IgD-negative memory B cell (primary cell): ENCODE results near the gene IFITM1. TPM values are rescaled to one million over a fixed set of nuclear protein-coding genes. Genes with fewer than 3 reads are reported as not detected.
"Not testable (repeated sequence)": the region's sequence is repeated elsewhere in the genome, so short reads cannot be mapped to it uniquely, and the experiment has no call there.

Source experiments
- H3K27ac Mint-ChIP-seq, 3 donors: one replicate each; pipeline ENCODE4 v1.8.0; 2020 to 2022; ENCODE audit warnings: mild to moderate bottlenecking in 3 of 3, mixed read lengths in 3 of 3, moderate library complexity in 1 of 3
- H3K27me3 Mint-ChIP-seq: one replicate; pipeline ENCODE4 v1.8.0; 2021; ENCODE audit warnings: mixed read lengths
- H3K36me3 Mint-ChIP-seq: one replicate; pipeline ENCODE4 v1.8.0; 2020; ENCODE audit warnings: mild to moderate bottlenecking, mixed read lengths
- H3K4me1 Mint-ChIP-seq, 3 donors: one replicate each; pipeline ENCODE4 v1.8.0; 2020 to 2022; ENCODE audit warnings: mixed read lengths in 3 of 3, mild to moderate bottlenecking in 1 of 3
- H3K4me3 Mint-ChIP-seq, 4 donors: one replicate each; pipeline ENCODE4 v1.8.0; 2020 to 2022; ENCODE audit warnings: mild to moderate bottlenecking in 4 of 4, mixed read lengths in 4 of 4, moderate library complexity in 3 of 4
- H3K9me3 Mint-ChIP-seq, 3 donors: one replicate each; pipeline ENCODE4 v1.8.0; 2020 to 2021; ENCODE audit warnings: mixed read lengths in 3 of 3, mild to moderate bottlenecking in 1 of 3
- polyA plus RNA-seq: library from polyadenylated mRNA; unstranded; fragments of 300-500 nt; fragmentation: Illumina TruSeq; gene quantifications from one replicate; pipeline ENCODE4 v1.2.3, GENCODE V29; 2021

Gene IFITM1
- polyA plus RNA-seq, 1 donor from 2014 or later, result 233 TPM

GRCh38 chr11:330694-331357 is 17.0 kb downstream of the IFITM1 start:
- peak overlapping the region in 3 of 4 donors; percentile 48 to 92 (median 87) for H3K4me3 Mint-ChIP-seq
- no peaks in the 10 kb centered on the region for H3K27me3 Mint-ChIP-seq
- no peaks in the 10 kb centered on the region for H3K9me3 Mint-ChIP-seq
- H3K4me1 Mint-ChIP-seq, result peaks cover 24 to 38% (median 25%) of the 10 kb centered on the region in 3 donors
- no peaks in the 10 kb centered on the region for H3K36me3 Mint-ChIP-seq
- peak overlapping the region; percentile 21 to 98 (median 93) for H3K27ac Mint-ChIP-seq

- Mint-ChIP-seq H3K36me3 (no peaks in the 10 kb centered on the region), H3K4me3 (peak overlapping the region in 3 of 4 donors; percentile 48 to 92 (median 87)), H3K4me1 (peaks cover 18 to 34% (median 24%) of the 10 kb centered on the region in 3 donors), H3K27ac (peak overlapping the region in 2 of 3 donors; percentile 21 to 98), H3K27me3 (no peaks in the 10 kb centered on the region), H3K9me3 (no peaks in the 10 kb centered on the region)
These were observed 17.7 kb downstream of the IFITM1 start for GRCh38 chr11:331358-332060.

GRCh38 chr11:332651-333480 is 19.0 kb downstream of the IFITM1 start:
- no peaks in the 10 kb centered on the region for H3K9me3 Mint-ChIP-seq
- H3K36me3 Mint-ChIP-seq, result no peaks in the 10 kb centered on the region
- H3K27me3 Mint-ChIP-seq, result no peaks in the 10 kb centered on the region
- H3K4me3 Mint-ChIP-seq, result no peak overlapping the region
- peaks cover 11 to 31% (median 20%) of the 10 kb centered on the region in 3 donors for H3K4me1 Mint-ChIP-seq
- H3K27ac Mint-ChIP-seq, result no peak overlapping the region

- H3K9me3 Mint-ChIP-seq, H3K4me3 Mint-ChIP-seq, H3K36me3 Mint-ChIP-seq, H3K27me3 Mint-ChIP-seq: not testable (repeated sequence)
- peaks cover 11 to 31% (median 16%) of the 10 kb centered on the region in 3 donors for H3K4me1 Mint-ChIP-seq
- H3K27ac Mint-ChIP-seq, result peak overlapping the region in 1 of 3 donors; percentile 43
These were observed 19.9 kb downstream of the IFITM1 start for GRCh38 chr11:333616-334263.

DNA sequence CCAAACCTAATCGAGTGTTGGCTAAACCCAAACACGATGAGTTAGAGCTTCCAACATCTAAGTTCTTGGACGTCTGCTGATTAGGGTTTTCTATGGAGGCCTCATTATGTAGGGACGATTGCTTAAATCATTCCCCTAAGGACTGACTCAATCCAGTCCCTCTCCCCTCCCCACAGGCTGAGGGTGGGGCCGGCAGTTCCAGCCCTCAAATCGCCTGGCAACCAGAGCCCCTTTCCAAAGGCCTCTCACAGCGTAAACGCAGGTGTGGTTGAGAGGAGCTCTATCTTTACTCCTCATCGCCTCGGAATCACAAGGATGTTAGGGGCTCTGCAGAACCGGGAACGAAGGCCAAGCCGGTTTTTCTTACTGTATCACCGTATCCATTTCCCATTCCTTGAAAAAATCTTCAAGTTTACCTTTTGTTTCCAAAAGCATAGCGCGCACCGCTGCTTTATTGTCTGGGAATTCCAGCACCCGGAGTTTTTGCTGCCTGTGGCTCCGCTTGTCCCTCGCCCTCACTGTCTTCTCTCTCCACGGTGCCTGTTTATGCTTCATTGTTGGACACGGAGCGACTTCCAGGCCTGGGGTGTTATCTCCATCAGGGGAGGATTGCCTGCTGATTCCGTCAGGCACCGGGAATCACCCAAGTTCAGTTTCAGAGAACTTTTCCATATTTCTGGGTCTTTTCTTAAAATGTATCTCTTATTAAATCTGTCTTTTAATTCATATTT is 20.6 kb downstream of the IFITM1 start:
- Mint-ChIP-seq H3K4me1 (peaks cover 6 to 26% (median 11%) of the 10 kb centered on the region in 3 donors), H3K36me3 (no peaks in the 10 kb centered on the region), H3K27ac (peak overlapping the region in 1 of 3 donors; percentile 43)

DNA sequence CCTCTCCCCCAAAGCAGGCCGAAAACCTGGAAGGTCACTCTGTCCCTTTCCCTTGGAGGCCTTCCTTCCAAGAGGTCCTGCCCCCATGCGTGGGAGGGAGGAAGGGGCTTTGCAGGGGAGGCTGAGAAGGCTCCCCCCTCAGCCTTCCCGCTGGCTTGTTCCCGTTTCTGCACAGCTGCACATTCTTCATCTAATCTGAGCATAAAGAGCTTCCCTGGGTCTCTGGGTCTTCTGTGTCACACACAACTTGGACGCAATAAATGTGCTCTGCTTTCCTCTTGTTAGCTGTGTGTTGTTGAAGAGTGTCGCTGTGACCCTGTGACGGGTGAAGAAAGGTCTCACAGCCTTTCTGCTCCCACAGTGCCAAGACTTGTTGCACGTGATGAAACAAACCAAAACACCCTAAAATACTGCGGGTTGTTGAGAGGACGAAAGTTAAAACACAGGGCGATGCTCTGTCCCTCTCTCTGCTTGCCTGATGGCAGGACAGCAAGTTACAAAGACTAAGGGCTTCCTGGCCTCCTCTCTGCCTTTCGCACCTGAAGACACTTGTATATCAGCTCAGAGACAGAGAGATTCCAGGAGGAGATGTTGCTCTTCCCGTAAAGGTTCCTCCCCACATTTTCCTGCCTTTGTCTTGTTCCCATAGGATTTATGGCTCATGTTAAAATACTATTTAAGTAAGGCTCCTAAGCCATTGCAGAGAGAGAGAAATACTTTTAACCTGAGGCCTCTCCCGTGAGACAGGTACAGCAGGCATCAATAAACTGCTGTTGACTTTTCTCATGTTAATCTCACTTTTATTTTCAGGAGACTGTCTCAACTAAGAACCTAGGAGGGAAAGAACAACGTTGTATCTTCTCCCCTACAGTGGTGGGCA is 22.2 kb downstream of the IFITM1 start:
- Mint-ChIP-seq H3K9me3 (no peaks in the 10 kb centered on the region), H3K27me3 (no peaks in the 10 kb centered on the region), H3K36me3 (no peaks in the 10 kb centered on the region), H3K4me3 (no peak overlapping the region), H3K27ac (no peak overlapping the region), H3K4me1 (peaks cover 4 to 18% (median 7%) of the 10 kb centered on the region in 3 donors)

More for the DNA sequence above, 20.6 kb downstream of the IFITM1 start:
- no peaks in the 10 kb centered on the region for H3K9me3 Mint-ChIP-seq
- H3K4me3 Mint-ChIP-seq, result no peak overlapping the region
- no peaks in the 10 kb centered on the region for H3K27me3 Mint-ChIP-seq

- Mint-ChIP-seq H3K4me1 (peaks cover 7 to 20% (median 14%) of the 10 kb centered on the region in 3 donors), H3K27ac (peak overlapping the region in 1 of 3 donors; percentile 18), H3K27me3 (no peaks in the 10 kb centered on the region), H3K36me3 (no peaks in the 10 kb centered on the region), H3K4me3 (no peak overlapping the region), H3K9me3 (peaks cover 0 to 2% (median 0%) of the 10 kb centered on the region in 3 donors)
These were observed 22.9 kb downstream of the IFITM1 start for GRCh38 chr11:336659-337198.

GRCh38 chr11:337711-338110 is 23.9 kb downstream of the IFITM1 start:
- H3K9me3 Mint-ChIP-seq, result peaks cover 0 to 2% (median 0%) of the 10 kb centered on the region in 3 donors
- H3K4me3 Mint-ChIP-seq, result no peak overlapping the region
- H3K36me3 Mint-ChIP-seq, result no peaks in the 10 kb centered on the region
- H3K27ac Mint-ChIP-seq, result no peak overlapping the region
- no peaks in the 10 kb centered on the region for H3K27me3 Mint-ChIP-seq
- peaks cover 12 to 22% (median 18%) of the 10 kb centered on the region in 3 donors for H3K4me1 Mint-ChIP-seq

DNA sequence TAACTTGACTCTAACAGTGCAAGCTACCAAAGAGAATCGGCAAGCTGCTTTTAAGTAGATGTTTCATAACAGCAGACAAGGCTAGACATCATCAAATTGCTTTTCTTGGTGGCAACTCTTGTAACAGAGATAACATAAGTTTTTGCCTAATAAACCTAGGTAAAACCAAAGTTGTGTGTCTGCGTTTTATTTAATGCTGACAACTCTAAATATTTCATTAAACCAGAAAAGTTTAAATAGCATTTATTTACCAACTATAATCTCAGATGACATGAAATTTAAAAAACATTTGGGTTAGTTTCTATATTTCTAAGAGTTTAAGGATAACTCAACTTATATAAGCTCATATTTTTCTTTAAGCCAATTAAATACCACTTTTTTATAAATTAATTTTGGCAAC is 26.1 kb downstream of the IFITM1 start:
- peaks cover 12 to 22% (median 18%) of the 10 kb centered on the region in 3 donors for H3K4me1 Mint-ChIP-seq
- H3K27me3 Mint-ChIP-seq, result no peaks in the 10 kb centered on the region
- no peaks in the 10 kb centered on the region for H3K36me3 Mint-ChIP-seq
- peaks cover 0 to 2% (median 0%) of the 10 kb centered on the region in 3 donors for H3K9me3 Mint-ChIP-seq
- H3K4me3 Mint-ChIP-seq, result no peak overlapping the region
- H3K27ac Mint-ChIP-seq, result no peak overlapping the region

DNA sequence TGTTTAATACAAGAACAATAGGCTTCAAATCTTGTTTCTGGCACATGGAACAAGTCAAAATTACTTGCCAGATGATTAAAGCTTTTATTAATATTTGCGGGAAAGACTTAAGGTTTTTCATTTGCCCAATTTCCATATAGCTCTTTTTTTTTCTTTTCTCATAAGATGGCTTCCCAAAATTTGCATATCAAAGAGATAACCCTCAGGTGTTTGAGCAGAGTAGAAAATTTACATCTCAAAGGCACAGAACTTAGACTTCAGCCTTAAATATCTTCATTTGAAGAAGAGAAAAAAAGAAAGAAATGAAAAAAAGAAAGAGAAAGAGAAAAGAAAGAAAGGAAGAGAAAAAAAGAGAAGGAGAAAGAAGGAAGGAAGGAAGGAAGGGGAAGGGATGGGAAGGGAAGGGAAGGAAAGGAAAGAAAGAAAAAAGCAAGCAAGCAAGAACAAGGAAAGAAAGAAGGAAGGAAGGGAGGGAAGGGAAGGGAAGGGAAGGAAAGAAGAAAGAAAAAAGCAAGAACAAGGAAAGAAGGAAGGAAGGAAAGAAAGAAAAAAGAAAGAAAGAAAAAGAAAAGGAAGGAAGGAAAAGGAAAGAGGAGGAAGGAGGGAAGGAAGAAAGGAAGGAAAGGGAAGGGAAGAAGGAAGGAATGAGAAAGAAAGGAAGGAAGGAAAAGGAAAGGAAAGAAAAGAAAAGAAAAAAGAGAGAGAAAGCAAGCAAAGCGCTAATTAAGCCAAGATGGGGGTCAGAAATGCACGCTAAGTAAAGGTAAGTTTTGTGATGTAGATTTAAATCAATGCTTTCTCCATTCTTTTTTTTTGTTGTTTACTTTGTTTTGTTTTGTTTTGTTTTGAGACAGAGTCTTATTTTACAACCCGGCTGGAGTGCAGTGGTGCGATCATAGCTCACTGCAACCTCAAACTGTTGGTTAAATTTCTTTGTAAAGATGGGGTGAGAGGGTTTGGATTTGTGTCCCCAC is 27.0 kb downstream of the IFITM1 start:
- H3K4me1 Mint-ChIP-seq, result peaks cover 12 to 20% (median 19%) of the 10 kb centered on the region in 3 donors
- H3K9me3 Mint-ChIP-seq, result peaks cover 0 to 2% (median 0%) of the 10 kb centered on the region in 3 donors
- no peaks in the 10 kb centered on the region for H3K36me3 Mint-ChIP-seq
- H3K27me3 Mint-ChIP-seq, result no peaks in the 10 kb centered on the region
- H3K4me3 Mint-ChIP-seq, result peak overlapping the region in 3 of 4 donors; percentile 2 to 73 (median 70)
- H3K27ac Mint-ChIP-seq, result peak overlapping the region in 1 of 3 donors; percentile 28

DNA sequence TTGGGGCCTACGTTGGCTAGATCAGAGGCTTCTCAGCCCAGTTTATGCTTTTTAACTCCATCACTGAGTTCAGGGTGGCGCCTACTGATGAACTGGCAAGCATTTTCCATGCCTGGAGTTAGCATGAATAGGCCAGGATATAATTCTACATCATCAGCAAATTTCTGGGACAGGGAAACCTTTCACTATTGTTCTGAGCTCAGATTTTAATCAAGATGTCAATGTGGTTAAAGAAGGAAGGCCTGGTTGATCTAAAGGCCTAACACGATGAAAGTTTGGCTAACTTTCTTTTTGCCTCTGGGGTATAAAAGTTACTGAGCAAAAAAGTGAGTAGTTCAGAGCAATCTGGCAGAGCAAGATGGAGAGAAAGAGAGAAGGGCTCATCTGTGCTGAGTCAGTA is 28.5 kb downstream of the IFITM1 start:
- Mint-ChIP-seq H3K27ac (peak overlapping the region in 1 of 3 donors; percentile 74), H3K27me3 (no peaks in the 10 kb centered on the region), H3K4me1 (peaks cover 15 to 18% (median 16%) of the 10 kb centered on the region in 3 donors), H3K36me3 (no peaks in the 10 kb centered on the region), H3K4me3 (no peak overlapping the region), H3K9me3 (peaks cover 0 to 2% (median 0%) of the 10 kb centered on the region in 3 donors)
